Measurements from ENCODE around the gene ANO1.

Gene ANO1

GRCh38 chr11:70120674-70121073 is 42.6 kb downstream of the ANO1 start:
- H3K36me3 ChIP-seq (replicated peaks; ENCODE audit: insufficient read depth, low read length) = no peaks in the 10 kb centered on the region

GRCh38 chr11:70122490-70123198 is 44.5 kb downstream of the ANO1 start:
- Histone ChIP-seq H3K4me3 (ENCODE audit: low read length) (no peak overlapping the region), H2AFZ (ENCODE audit: low read length) (no peak overlapping the region), H4K20me1 (ENCODE audit: insufficient read depth, low read length) (no peaks in the 10 kb centered on the region), H3K9me3 (replicated peaks; ENCODE audit: insufficient read depth, low read length) (no peaks in the 10 kb centered on the region), H3K27me3 (replicated peaks; ENCODE audit: insufficient read depth, low read length) (peaks cover 72% of the 10 kb centered on the region), H3K4me1 (ENCODE audit: low read length) (no peaks in the 10 kb centered on the region), H3K27ac (ENCODE audit: low read length) (no peak overlapping the region), H3K9ac (ENCODE audit: low read length) (no peak overlapping the region), H3K4me2 (ENCODE audit: low read depth, low read length) (no peak overlapping the region), H3K79me2 (ENCODE audit: low read length) (no peaks in the 10 kb centered on the region), H3K36me3 (replicated peaks; ENCODE audit: insufficient read depth, low read length) (no peaks in the 10 kb centered on the region), H3K9me2 (replicated peaks; ENCODE audit: insufficient read depth, low read length) (no peaks in the 10 kb centered on the region), H3F3A (ENCODE audit: insufficient read depth, low read length) (no peaks in the 10 kb centered on the region)
- TF ChIP-seq EZH2phosphoT487 (IDR thresholded peaks at IDR 0.05; ENCODE audit: low read length) (no peak), CTCF (IDR thresholded peaks at IDR 0.05; ENCODE audit: low read length) (no peak), EZH2 (optimal IDR thresholded peaks at IDR 0.05; ENCODE audit: low read depth, low read length) (no peak)
- DNase-seq = no peak

More at GRCh38 chr11:70120674-70121073, 42.6 kb downstream of the ANO1 start:
- Histone ChIP-seq H3K9me2 (replicated peaks; ENCODE audit: insufficient read depth, low read length) (no peaks in the 10 kb centered on the region), H3K4me3 (ENCODE audit: low read length) (no peak overlapping the region), H2AFZ (ENCODE audit: low read length) (no peak overlapping the region), H3K4me2 (ENCODE audit: low read depth, low read length) (no peak overlapping the region), H4K20me1 (ENCODE audit: insufficient read depth, low read length) (no peaks in the 10 kb centered on the region), H3K27ac (ENCODE audit: low read length) (no peak overlapping the region), H3K4me1 (ENCODE audit: low read length) (no peaks in the 10 kb centered on the region), H3K79me2 (ENCODE audit: low read length) (no peaks in the 10 kb centered on the region), H3K9me3 (replicated peaks; ENCODE audit: insufficient read depth, low read length) (no peaks in the 10 kb centered on the region), H3K27me3 (replicated peaks; ENCODE audit: insufficient read depth, low read length) (peaks cover 72% of the 10 kb centered on the region), H3K9ac (ENCODE audit: low read length) (no peak overlapping the region), H3F3A (ENCODE audit: insufficient read depth, low read length) (no peaks in the 10 kb centered on the region)
- no peak for DNase-seq
- TF ChIP-seq EZH2phosphoT487 (IDR thresholded peaks at IDR 0.05; ENCODE audit: low read length) = no peak
- TF ChIP-seq CTCF (IDR thresholded peaks at IDR 0.05; ENCODE audit: low read length) = no peak

- H3K9me2 ChIP-seq (replicated peaks; ENCODE audit: insufficient read depth, low read length) = no peaks in the 10 kb centered on the region
- H3K9ac ChIP-seq (ENCODE audit: low read length) = no peak overlapping the region
- H3K9me3 ChIP-seq (replicated peaks; ENCODE audit: insufficient read depth, low read length) = no peaks in the 10 kb centered on the region
- peaks cover 77% of the 10 kb centered on the region for H3K27me3 ChIP-seq (replicated peaks; ENCODE audit: insufficient read depth, low read length)
- no peak overlapping the region for H3K27ac ChIP-seq (ENCODE audit: low read length)
- H2AFZ ChIP-seq (ENCODE audit: low read length) = no peak overlapping the region
- H3K79me2 ChIP-seq (ENCODE audit: low read length) = no peaks in the 10 kb centered on the region
- no peaks in the 10 kb centered on the region for H3F3A ChIP-seq (ENCODE audit: insufficient read depth, low read length)
- no peak for TF ChIP-seq CTCF (IDR thresholded peaks at IDR 0.05; ENCODE audit: low read length)
- no peak for TF ChIP-seq EZH2phosphoT487 (IDR thresholded peaks at IDR 0.05; ENCODE audit: low read length)
- TF ChIP-seq EZH2 (optimal IDR thresholded peaks at IDR 0.05; ENCODE audit: low read depth, low read length) = no peak
- no peak for DNase-seq
- no peaks in the 10 kb centered on the region for H3K4me1 ChIP-seq (ENCODE audit: low read length)
- no peaks in the 10 kb centered on the region for H3K36me3 ChIP-seq (replicated peaks; ENCODE audit: insufficient read depth, low read length)
- no peak overlapping the region for H3K4me2 ChIP-seq (ENCODE audit: low read depth, low read length)
- no peak overlapping the region for H3K4me3 ChIP-seq (ENCODE audit: low read length)
- H4K20me1 ChIP-seq (ENCODE audit: insufficient read depth, low read length) = no peaks in the 10 kb centered on the region
These were observed 45.6 kb downstream of the ANO1 start for GRCh38 chr11:70123711-70124110.
